SH-SY5Y (cell line): ENCODE results near the gene AK1.

Source experiments
- GATA2 ChIP-seq: IDR thresholded peaks from 2 replicates; pipeline ENCODE4 v1.6.1; 2011; ENCODE audit warnings: mild to moderate bottlenecking, low read depth, low read length
- GATA3 ChIP-seq: IDR thresholded peaks from 2 replicates; pipeline ENCODE4 v1.6.1; 2011; ENCODE audit warnings: low read depth, mild to moderate bottlenecking, low read length, moderate library complexity

DNA sequence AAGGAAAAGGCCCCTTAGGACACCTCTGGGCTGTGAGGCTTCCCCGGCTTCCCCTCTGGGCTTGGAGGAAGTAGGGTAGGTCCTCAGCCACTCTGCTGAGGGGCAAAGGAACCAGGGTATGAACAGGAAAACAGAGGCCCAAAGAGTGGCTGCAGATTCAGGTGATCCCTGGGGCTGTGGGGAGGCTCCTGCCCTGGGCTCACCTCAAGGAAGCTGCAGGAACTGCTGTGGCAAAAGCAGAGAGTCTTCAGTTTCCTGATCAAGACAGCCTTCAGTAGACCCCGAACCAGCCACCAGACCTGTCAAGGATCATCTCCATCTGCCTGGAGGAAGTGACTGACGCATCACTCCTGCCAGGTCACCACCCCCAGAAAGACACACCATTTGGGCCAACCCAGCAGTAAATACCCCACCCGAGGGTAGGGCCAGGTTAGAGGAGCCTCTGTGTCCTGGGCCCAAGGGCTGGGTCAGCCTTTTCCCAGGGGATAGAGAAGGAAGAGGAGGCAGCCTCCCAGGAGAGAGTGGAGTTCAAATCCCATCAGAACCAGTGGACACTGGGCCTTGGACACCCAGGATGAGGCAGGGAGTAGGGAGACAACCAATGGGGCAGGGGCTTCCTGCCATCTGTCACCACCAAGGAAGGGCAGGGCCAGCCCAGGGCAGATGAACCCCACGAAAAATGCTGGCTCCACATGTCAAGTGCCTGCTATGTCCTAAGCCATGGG, 27.7 kb upstream of the AK1 start:
- TF ChIP-seq GATA3 (no peak), GATA2 (no peak)
